H1 (cell line): ENCODE measurements around the gene SLC25A12. TPM values are rescaled to one million over a fixed set of nuclear protein-coding genes. Genes with fewer than 3 reads are reported as not detected.

Source experiments
- CTCF ChIA-PET: fragments of 300-600 bp; sonication (Branson Sonifier 250); formaldehyde crosslinking; loops from one replicate; lab custom pipeline; 2021; ENCODE audit not compliant: partially characterized antibody; lab: Charles Lee
- POLR2A ChIA-PET: fragments of 300-600 bp; sonication (Branson Sonifier 250); formaldehyde crosslinking; loops from one replicate; lab custom pipeline; 2021; ENCODE audit warnings: inconsistent platforms; ENCODE audit not compliant: partially characterized antibody; lab: Charles Lee
- DNase-seq, 2 experiments: peaks; one replicate each; pipeline versions ENCODE4 v3.0.0 to v3.0.0-alpha.2; 2010 to 2022; ENCODE audit warnings: low spot score in 2 of 2, low read depth in 1 of 2, mixed read lengths in 1 of 2
- FAIRE-seq: peaks from 2 replicates; lab custom pipeline; 2011; peaks lifted over from hg19 to GRCh38; lab: Jason Lieb, UNC
- H2AFZ ChIP-seq: 2 replicates; pipeline ENCODE4 v1.8.1; 2012; ENCODE audit warnings: low read length, inconsistent platforms
- H2AK5ac ChIP-seq: 2 replicates; pipeline ENCODE4 v1.6.1; 2013; ENCODE audit warnings: low read depth, low read length
- H2BK120ac ChIP-seq: replicated peaks from 2 replicates; pipeline ENCODE3; 2013; ENCODE audit warnings: low read depth, low read length, inconsistent platforms
- H2BK12ac ChIP-seq: 2 replicates; pipeline ENCODE4 v1.6.1; 2013; ENCODE audit warnings: low read depth, low read length
- H2BK15ac ChIP-seq: 2 replicates; pipeline ENCODE4 v1.6.1; 2013; ENCODE audit warnings: low read length
- H2BK20ac ChIP-seq: 2 replicates; pipeline ENCODE4 v1.6.1; 2013; ENCODE audit warnings: low read length
- H2BK5ac ChIP-seq: 2 replicates; pipeline ENCODE4 v1.6.1; 2013; ENCODE audit warnings: low read depth, low read length
- H3K14ac ChIP-seq: 2 replicates; pipeline ENCODE4 v1.6.1; 2013; ENCODE audit warnings: inconsistent platforms; ENCODE audit not compliant: insufficient read length
- H3K18ac ChIP-seq: 2 replicates; pipeline ENCODE4 v1.6.1; 2013; ENCODE audit warnings: low read length; ENCODE audit errors: extremely low read depth
- H3K23ac ChIP-seq: 2 replicates; pipeline ENCODE4 v1.6.1; 2013; ENCODE audit warnings: inconsistent platforms; ENCODE audit not compliant: insufficient read length
- H3K23me2 ChIP-seq: 2 replicates; pipeline ENCODE4 v1.6.1; 2013; ENCODE audit warnings: low read depth, low read length
- H3K27ac ChIP-seq: 2 replicates; pipeline ENCODE4 v1.6.1; 2011; ENCODE audit warnings: low read depth, low read length, inconsistent platforms
- H3K27me3 ChIP-seq, 4 experiments: replicated peaks in 1 of 4; 1 replicate in 1 of 4; 2 replicates in 3 of 4; pipeline versions ENCODE4 v1.6.1 to v1.8.1; 2011 to 2013; ENCODE audit warnings: low read length in 3 of 4, mild to moderate bottlenecking in 3 of 4, inconsistent platforms in 2 of 4, mixed read lengths in 2 of 4, moderate library complexity in 1 of 4; ENCODE audit not compliant: control insufficient read depth in 3 of 4, insufficient read depth in 3 of 4; ENCODE audit errors: extremely low read depth in 1 of 4
- H3K36me3 ChIP-seq, 4 experiments: 2 replicates each; pipeline versions ENCODE4 v1.6.1 to v1.8.1; 2011 to 2013; ENCODE audit warnings: mild to moderate bottlenecking in 4 of 4, low read length in 3 of 4, moderate library complexity in 2 of 4, control low read depth in 1 of 4, inconsistent platforms in 1 of 4; ENCODE audit not compliant: insufficient read depth in 4 of 4, control insufficient read depth in 2 of 4
- H3K4ac ChIP-seq: replicated peaks from 2 replicates; pipeline ENCODE3; 2013; ENCODE audit warnings: low read length, low read depth, mixed read lengths, inconsistent platforms; ENCODE audit not compliant: insufficient read length
- H3K4me1 ChIP-seq, 4 experiments: replicated peaks in 1 of 4; 1 replicate in 1 of 4; 2 replicates in 3 of 4; pipeline versions ENCODE4 v1.6.1 to v1.8.1; 2011 to 2013; ENCODE audit warnings: low read length in 3 of 4, inconsistent platforms in 2 of 4, mixed read lengths in 1 of 4; ENCODE audit not compliant: insufficient read depth in 4 of 4, control insufficient read depth in 3 of 4
- H3K4me2 ChIP-seq, 2 experiments: 2 replicates each; pipeline versions ENCODE4 v1.6.1 to v1.8.1; 2011 to 2013; ENCODE audit warnings: low read depth in 2 of 2, low read length in 2 of 2, control low read depth in 1 of 2, inconsistent platforms in 1 of 2, mild to moderate bottlenecking in 1 of 2; ENCODE audit not compliant: insufficient read depth in 1 of 2
- H3K4me3 ChIP-seq, 4 experiments: fragments of 200-600, 300-600 bp in 1 of 4; sonication (generic), shearing (Covaris generic), sonication (Bioruptor Twin) in 1 of 4; 2 replicates each; pipeline versions ENCODE4 v1.5.1 to v1.8.1; 2011 to 2016; ENCODE audit warnings: low read length in 4 of 4, low read depth in 3 of 4, control low read depth in 2 of 4, inconsistent platforms in 2 of 4, mild to moderate bottlenecking in 2 of 4, mixed read lengths in 1 of 4, moderate library complexity in 1 of 4; ENCODE audit not compliant: insufficient read depth in 2 of 4; ENCODE audit errors: extremely low read depth in 1 of 4
- H3K56ac ChIP-seq: replicated peaks from 2 replicates; pipeline ENCODE3; 2013; ENCODE audit warnings: low read depth, mild to moderate bottlenecking, mixed read lengths, low read length, inconsistent platforms; ENCODE audit not compliant: insufficient read length
- H3K79me1 ChIP-seq: 2 replicates; pipeline ENCODE4 v1.6.1; 2013; ENCODE audit warnings: low read depth, low read length, control low read depth
- H3K79me2 ChIP-seq, 2 experiments: 2 replicates each; pipeline versions ENCODE4 v1.6.1 to v1.8.1; 2012 to 2013; ENCODE audit warnings: low read length in 2 of 2, mild to moderate bottlenecking in 2 of 2, inconsistent platforms in 1 of 2; ENCODE audit not compliant: insufficient read depth in 2 of 2, control insufficient read depth in 1 of 2
- H3K9ac ChIP-seq, 4 experiments: replicated peaks in 1 of 4; 1 replicate in 1 of 4; 2 replicates in 3 of 4; pipeline versions ENCODE4 v1.6.1 to v1.8.1; 2011 to 2013; ENCODE audit warnings: low read depth in 3 of 4, low read length in 3 of 4, control low read depth in 2 of 4, mild to moderate bottlenecking in 2 of 4, moderate library complexity in 2 of 4, inconsistent platforms in 1 of 4; ENCODE audit errors: extremely low read depth in 1 of 4
- H3K9me3 ChIP-seq, 2 experiments: 2 replicates each; pipeline versions ENCODE4 v1.6.1 to v1.8.1; 2012 to 2013; ENCODE audit warnings: mild to moderate bottlenecking in 2 of 2, moderate library complexity in 2 of 2, control low read depth in 1 of 2, inconsistent platforms in 1 of 2, low read depth in 1 of 2, low read length in 1 of 2, mixed read lengths in 1 of 2; ENCODE audit not compliant: insufficient read depth in 2 of 2
- H4K20me1 ChIP-seq, 2 experiments: replicated peaks in 1 of 2; 2 replicates each; pipeline versions ENCODE3 to v1.8.1; 2011 to 2013; ENCODE audit warnings: inconsistent platforms in 2 of 2, low read length in 2 of 2, mild to moderate bottlenecking in 1 of 2; ENCODE audit not compliant: insufficient read depth in 2 of 2, control insufficient read depth in 1 of 2
- H4K5ac ChIP-seq: 2 replicates; pipeline ENCODE4 v1.6.1; 2013; ENCODE audit warnings: low read length, low read depth, mixed read lengths, inconsistent platforms; ENCODE audit not compliant: insufficient read length
- H4K8ac ChIP-seq: 2 replicates; pipeline ENCODE4 v1.8.0; 2013; ENCODE audit warnings: mild to moderate bottlenecking, moderate library complexity, low read length, inconsistent platforms; ENCODE audit not compliant: insufficient read depth; ENCODE audit errors: extremely low read depth
- H4K91ac ChIP-seq: replicated peaks from 2 replicates; pipeline ENCODE3; 2013; ENCODE audit warnings: low read length, mixed read lengths, inconsistent platforms; ENCODE audit not compliant: insufficient read length
- WGBS, 2 experiments: shearing (Covaris generic) in 1 of 2; methylation state at CpG; one replicate each; pipeline versions ENCODE4 v1.1.6 to v1.1.7; 2013 to 2015; ENCODE audit warnings: low lambda C conversion rate in 2 of 2, mixed read lengths in 2 of 2, inconsistent platforms in 1 of 2, low coverage in 1 of 2, missing lambda C conversion rate in 1 of 2; ENCODE audit not compliant: insufficient replicate concordance in 2 of 2, insufficient coverage in 1 of 2, insufficient read length in 1 of 2; ENCODE audit errors: extremely low coverage in 1 of 2, missing lambda C conversion rate in 1 of 2; 5-methylcytosine and 5-hydroxymethylcytosine counted together
- polyA plus RNA-seq, 7 experiments: library from polyadenylated mRNA; depleted of rRNA in 3 of 7; stranded (reverse) in 5 of 7; unstranded in 2 of 7; fragments of >200 nt in 5 of 7; fragments of 200-250 nt in 2 of 7; gene quantifications; 1 replicate in 5 of 7; 2 replicates in 1 of 7; 4 replicates in 1 of 7; pipeline versions ENCODE4 v1.2.1 to v1.2.3, GENCODE V29; 2011 to 2013; ENCODE audit warnings: missing spikeins in 2 of 7, mixed read lengths in 2 of 7
- total RNA-seq: library from RNA; stranded (reverse); fragmentation: NEBNext Ultra II Directional; extraction: Animal tissue kit (Norgen Biotek cat#: 25700); gene quantifications from 2 replicates; pipeline ENCODE4 v1.2.1, GENCODE V29; 2021

The SLC25A12 gene
- total and polyA plus RNA-seq, 2 of the 8 experiments (the other 6 are each of a cell fraction or from before 2014, with no cell fraction given) = 7.7 to 10.2 TPM

DNA sequence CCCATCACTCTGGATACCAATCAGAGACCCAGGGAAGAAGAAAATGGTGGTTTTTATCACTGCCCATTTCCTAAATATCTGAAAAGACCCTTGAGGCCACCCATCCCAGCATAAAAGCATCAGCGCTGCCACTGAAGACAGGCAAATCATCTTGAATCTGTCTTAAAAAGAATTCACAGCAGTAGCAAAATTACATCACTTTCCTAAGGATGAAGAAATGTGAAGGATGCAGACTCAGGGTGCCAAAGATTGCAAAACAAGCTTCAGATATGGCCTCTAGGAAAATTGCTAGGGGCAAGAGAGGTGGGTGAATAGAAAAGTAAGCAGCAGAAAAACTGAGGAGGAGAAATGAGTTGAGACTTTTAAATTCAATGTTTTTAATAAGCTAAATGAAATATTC lies 70.0 kb downstream of the SLC25A12 start:
- POLR2A ChIA-PET = interaction anchor here (1.8 kb wide), 1 partner anchor 12 kb away, joined by 5 read pairs; no protein-coding TSS in a partner anchor

More for the DNA sequence above, 70.0 kb downstream of the SLC25A12 start:
- Histone ChIP-seq H4K20me1 (no peaks in the 10 kb centered on the region), H2BK20ac (no peak overlapping the region), H2AK5ac (no peak overlapping the region), H3K18ac (no peak overlapping the region), H3K79me1 (no peaks in the 10 kb centered on the region), H3K14ac (no peak overlapping the region), H3K27me3 (no peaks in the 10 kb centered on the region), H3K23ac (no peak overlapping the region), H2BK120ac (no peak overlapping the region), H3K9ac (no peak overlapping the region), H3K4me3 (no peak overlapping the region), H4K91ac (no peak overlapping the region), H3K27ac (no peak overlapping the region), H3K9me3 (no peaks in the 10 kb centered on the region; a peak in 2 of 4 replicates), H3K56ac (no peak overlapping the region), H4K8ac (no peak overlapping the region), H3K79me2 (no peaks in the 10 kb centered on the region), H2BK12ac (no peak overlapping the region), H3K4me1 (no peaks in the 10 kb centered on the region), H3K23me2 (no peaks in the 10 kb centered on the region), H3K4ac (no peak overlapping the region), H2BK5ac (no peak overlapping the region), H4K5ac (no peak overlapping the region), H2BK15ac (no peak overlapping the region), H2AFZ (no peak overlapping the region), H3K36me3 (peaks cover 0 to 11% (median 0%) of the 10 kb centered on the region in 4 experiments; a peak in 1 of 8 replicates), H3K4me2 (no peak overlapping the region)
- no peak for FAIRE-seq
- CTCF ChIA-PET = interaction anchor here (0.7 to 1.0 kb wide), 2 partner anchors 14 to 117 kb away, joined by 3 to 8 read pairs; no protein-coding TSS in a partner anchor
- no peak for DNase-seq
- 100% methylated on average over 1 of the region's 1 CpG; no CpG with 5 or more reads in 1 of the 2 experiments for WGBS, 2 experiments
